ENCODE results near the gene NUCKS1. TPM values are rescaled to one million over a fixed set of nuclear protein-coding genes. Genes with fewer than 3 reads are reported as not detected.

The NUCKS1 gene
- total RNA-seq, 2 experiments from 2014 or later, result 236 to 237 TPM

DNA sequence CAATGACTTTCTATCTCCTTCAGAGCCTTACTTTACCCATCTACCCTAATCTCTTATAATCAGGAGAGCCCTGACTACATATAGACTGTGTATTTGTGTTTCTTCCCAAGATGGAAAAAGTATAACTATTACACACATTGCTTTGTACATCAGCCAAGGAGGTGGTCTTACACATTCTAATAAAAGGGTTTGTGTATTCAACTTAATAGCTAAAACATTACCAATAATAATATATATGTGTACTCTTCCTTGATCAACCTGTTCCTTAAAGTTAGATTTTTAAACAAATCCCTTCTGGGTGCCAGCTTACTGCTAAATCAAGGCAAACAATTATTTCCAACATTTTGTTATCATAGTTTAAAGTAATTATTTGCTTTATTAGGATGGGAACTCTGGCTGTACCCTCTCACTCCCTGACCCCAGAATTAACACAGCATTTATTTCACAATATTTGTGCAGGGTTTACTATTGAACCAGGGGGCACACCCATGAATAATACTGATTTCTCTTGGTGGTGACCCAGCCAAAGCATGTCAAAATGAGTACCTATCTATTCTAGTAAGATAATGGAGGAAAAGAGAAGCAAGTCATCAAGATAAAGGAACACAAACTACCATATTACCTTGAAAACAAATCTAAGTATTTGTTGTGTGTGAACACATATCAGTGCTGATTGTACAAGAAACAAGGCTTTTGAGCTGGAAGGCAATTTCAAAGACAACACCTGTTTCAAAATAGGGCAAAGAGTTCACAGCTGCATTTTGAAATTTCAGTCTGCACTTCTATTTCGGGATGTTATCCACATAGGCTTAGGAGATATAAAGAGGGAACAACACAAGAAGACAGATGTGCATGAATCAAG, 39.5 kb downstream of the NUCKS1 start:
- Mint-ChIP-seq H3K36me3 (ENCODE audit: low read depth) (peaks cover 39% of the 10 kb centered on the region), H3K27ac (no peak overlapping the region)
- POLR2A ChIA-PET, result interaction anchor here (1.7 to 1.8 kb wide), 2 partner anchors 14 to 39 kb away, joined by 6 to 7 read pairs; partner anchors contain the start of gene NUCKS1

GRCh38 chr1:205709640-205710039, 40.3 kb downstream of the NUCKS1 start:
- H3K27me3 Mint-ChIP-seq (ENCODE audit: low read depth), result no peaks in the 10 kb centered on the region
- no peak for DNase-seq
- H3K36me3 Mint-ChIP-seq (ENCODE audit: low read depth), result peaks cover 36% of the 10 kb centered on the region
- CTCF ChIA-PET, result interaction anchor here (0.6 to 9.6 kb wide), 25 partner anchors 8 to 268 kb away, joined by 3 to 231 read pairs (median 6); partner anchors contain the start of gene RAB29
- H3K27ac Mint-ChIP-seq, result no peak overlapping the region
- no peaks in the 10 kb centered on the region for H3K9me3 Mint-ChIP-seq (ENCODE audit: insufficient read depth)
- ATAC-seq, result no peak
- no peak overlapping the region for H3K4me3 Mint-ChIP-seq
- H3K4me1 Mint-ChIP-seq (ENCODE audit: low read depth), result peaks cover 21% of the 10 kb centered on the region
- POLR2A ChIA-PET, result interaction anchor here (0.6 to 0.9 kb wide), 2 partner anchors 9 to 453 kb away, joined by 3 read pairs; no protein-coding TSS in a partner anchor

More for the DNA sequence above, 39.5 kb downstream of the NUCKS1 start:
- ATAC-seq, result no peak
- no peak for DNase-seq
- Mint-ChIP-seq H3K9me3 (ENCODE audit: insufficient read depth) (no peaks in the 10 kb centered on the region), H3K27me3 (ENCODE audit: low read depth) (no peaks in the 10 kb centered on the region), H3K4me3 (no peak overlapping the region), H3K4me1 (ENCODE audit: low read depth) (peaks cover 13% of the 10 kb centered on the region)
- CTCF ChIA-PET, result interaction anchor here (0.5 to 9.6 kb wide), 37 partner anchors 9 to 585 kb away, joined by 3 to 231 read pairs (median 6); partner anchors contain the start of genes ELK4 and RAB29

DNA sequence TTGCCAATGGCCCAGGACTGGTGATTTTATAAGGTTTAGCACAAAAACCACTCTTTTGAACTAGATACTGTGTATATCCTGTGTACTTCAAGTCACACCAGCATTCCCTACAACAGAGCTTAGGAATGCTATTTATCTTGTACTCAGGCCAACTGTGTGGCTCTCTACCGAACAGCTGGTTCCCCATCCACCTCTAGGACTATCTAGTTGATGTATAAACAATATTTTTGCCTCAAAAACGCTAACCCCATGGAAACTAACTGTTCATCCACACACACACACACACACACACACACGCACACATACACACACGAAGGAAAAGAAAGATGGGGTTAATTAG, 41.0 kb downstream of the NUCKS1 start:
- Mint-ChIP-seq H3K36me3 (ENCODE audit: low read depth) (peaks cover 36% of the 10 kb centered on the region), H3K4me1 (ENCODE audit: low read depth) (peaks cover 21% of the 10 kb centered on the region), H3K4me3 (no peak overlapping the region), H3K27ac (no peak overlapping the region), H3K27me3 (ENCODE audit: low read depth) (no peaks in the 10 kb centered on the region), H3K9me3 (ENCODE audit: insufficient read depth) (no peaks in the 10 kb centered on the region)
- CTCF ChIA-PET, result interaction anchor here (0.6 to 9.6 kb wide), 16 partner anchors 11 to 224 kb away, joined by 3 to 231 read pairs (median 6); partner anchors contain the start of gene RAB29
- no peak for ATAC-seq
- POLR2A ChIA-PET, result interaction anchor here (0.6 to 0.9 kb wide), 4 partner anchors 8 to 453 kb away, joined by 3 to 4 read pairs (median 4); no protein-coding TSS in a partner anchor
- DNase-seq, result no peak

GRCh38 chr1:205706601-205707502, 43.1 kb downstream of the NUCKS1 start:
- CTCF ChIA-PET, result interaction anchor here (0.9 to 9.6 kb wide), 4 partner anchors 26 to 85 kb away, joined by 3 to 231 read pairs (median 4); no protein-coding TSS in a partner anchor
- H3K27me3 Mint-ChIP-seq (ENCODE audit: low read depth), result no peaks in the 10 kb centered on the region
- H3K27ac Mint-ChIP-seq, result peak overlapping the region; percentile 7
- DNase-seq (no peak), ATAC-seq (no peak)
- peaks cover 21% of the 10 kb centered on the region for H3K4me1 Mint-ChIP-seq (ENCODE audit: low read depth)
- H3K4me3 Mint-ChIP-seq, result no peak overlapping the region
- no peaks in the 10 kb centered on the region for H3K9me3 Mint-ChIP-seq (ENCODE audit: insufficient read depth)
- H3K36me3 Mint-ChIP-seq (ENCODE audit: low read depth), result peaks cover 35% of the 10 kb centered on the region
- POLR2A ChIA-PET, result interaction anchor here (1.6 kb wide), 1 partner anchor 67 kb away, joined by 3 read pairs; no protein-coding TSS in a partner anchor

- peaks cover 19% of the 10 kb centered on the region for H3K36me3 Mint-ChIP-seq (ENCODE audit: low read depth)
- no peak overlapping the region for H3K4me3 Mint-ChIP-seq
- no peak overlapping the region for H3K27ac Mint-ChIP-seq
- ATAC-seq (no peak), DNase-seq (no peak)
- H3K9me3 Mint-ChIP-seq (ENCODE audit: insufficient read depth), result no peaks in the 10 kb centered on the region
- peaks cover 15% of the 10 kb centered on the region for H3K4me1 Mint-ChIP-seq (ENCODE audit: low read depth)
- CTCF ChIA-PET, result interaction anchor here (0.8 to 5.6 kb wide), 3 partner anchors 8 to 272 kb away, joined by 3 to 37 read pairs (median 4); no protein-coding TSS in a partner anchor
- H3K27me3 Mint-ChIP-seq (ENCODE audit: low read depth), result no peaks in the 10 kb centered on the region
- POLR2A ChIA-PET, result interaction anchor here (0.6 kb wide), 1 partner anchor 10 kb away, joined by 4 read pairs; no protein-coding TSS in a partner anchor
Observed at GRCh38 chr1:205704903-205705302, 45.1 kb downstream of the NUCKS1 start.

GRCh38 chr1:205703072-205703471, 46.9 kb downstream of the NUCKS1 start:
- H3K27ac Mint-ChIP-seq, result no peak overlapping the region
- H3K4me1 Mint-ChIP-seq (ENCODE audit: low read depth), result peaks cover 15% of the 10 kb centered on the region
- DNase-seq (no peak), ATAC-seq (no peak)
- ChIA-PET CTCF (interaction anchor here (0.6 to 5.6 kb wide), 2 partner anchors 45 to 168 kb away, joined by 3 to 37 read pairs; no protein-coding TSS in a partner anchor), POLR2A (interaction anchor here (0.7 to 1.0 kb wide), 2 partner anchors 20 to 23 kb away, joined by 3 to 4 read pairs; partner anchors contain the start of gene SLC45A3)
- H3K36me3 Mint-ChIP-seq (ENCODE audit: low read depth), result peaks cover 13% of the 10 kb centered on the region
- no peaks in the 10 kb centered on the region for H3K9me3 Mint-ChIP-seq (ENCODE audit: insufficient read depth)
- H3K27me3 Mint-ChIP-seq (ENCODE audit: low read depth), result no peaks in the 10 kb centered on the region
- no peak overlapping the region for H3K4me3 Mint-ChIP-seq

GRCh38 chr1:205701891-205702290, 48.1 kb downstream of the NUCKS1 start:
- Mint-ChIP-seq H3K36me3 (ENCODE audit: low read depth) (peaks cover 11% of the 10 kb centered on the region), H3K4me3 (no peak overlapping the region), H3K27me3 (ENCODE audit: low read depth) (no peaks in the 10 kb centered on the region), H3K9me3 (ENCODE audit: insufficient read depth) (no peaks in the 10 kb centered on the region), H3K27ac (no peak overlapping the region), H3K4me1 (ENCODE audit: low read depth) (peaks cover 10% of the 10 kb centered on the region)
- DNase-seq, result no peak
- ATAC-seq, result no peak
- ChIA-PET POLR2A (no interaction called here), CTCF (interaction anchor here (2.8 to 5.6 kb wide), 2 partner anchors 9 to 43 kb away, joined by 22 to 37 read pairs; no protein-coding TSS in a partner anchor)

- POLR2A ChIA-PET, result no interaction called here
Observed at GRCh38 chr1:205701420-205701819, 48.6 kb downstream of the NUCKS1 start.

DNA sequence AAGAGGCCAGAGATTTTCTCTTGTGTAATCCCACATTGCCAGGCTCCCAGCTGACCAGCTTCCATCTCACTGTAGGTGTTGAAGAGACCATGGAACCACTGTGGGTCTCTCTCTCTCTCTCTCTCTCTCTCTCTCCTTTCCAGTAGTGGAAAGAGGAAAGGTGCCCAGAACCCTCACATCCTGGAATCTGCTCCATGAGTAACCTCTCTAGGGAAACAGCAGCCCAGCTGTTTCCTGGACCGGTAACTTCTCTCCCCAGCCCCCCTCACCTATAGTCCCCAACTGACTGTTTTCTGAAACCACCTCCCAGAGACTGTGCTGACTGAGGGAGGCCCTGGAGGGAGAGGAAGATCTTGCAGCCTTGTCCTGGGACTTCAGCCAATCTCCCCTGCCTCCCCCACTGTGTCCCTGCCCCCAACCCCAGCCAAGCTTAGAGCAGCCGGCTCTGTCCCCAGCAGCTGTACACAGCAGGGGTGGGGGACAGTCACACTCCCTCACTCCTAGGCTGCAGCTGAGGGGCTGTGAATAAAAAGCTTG, 49.0 kb downstream of the NUCKS1 start:
- Mint-ChIP-seq H3K4me1 (ENCODE audit: low read depth) (peaks cover 8% of the 10 kb centered on the region), H3K4me3 (no peak overlapping the region), H3K27me3 (ENCODE audit: low read depth) (no peaks in the 10 kb centered on the region), H3K27ac (no peak overlapping the region), H3K36me3 (ENCODE audit: low read depth) (peaks cover 6% of the 10 kb centered on the region), H3K9me3 (ENCODE audit: insufficient read depth) (no peaks in the 10 kb centered on the region)
- ChIA-PET POLR2A (interaction anchor here (0.6 kb wide), 1 partner anchor 8 kb away, joined by 3 read pairs; no protein-coding TSS in a partner anchor), CTCF (interaction anchor here (1.4 to 5.6 kb wide), 5 partner anchors 10 to 277 kb away, joined by 3 to 37 read pairs (median 4); no protein-coding TSS in a partner anchor)
- ATAC-seq, result no peak
- DNase-seq, result no peak

More at GRCh38 chr1:205701420-205701819, 48.6 kb downstream of the NUCKS1 start:
- Mint-ChIP-seq H3K36me3 (ENCODE audit: low read depth) (peaks cover 6% of the 10 kb centered on the region), H3K4me3 (no peak overlapping the region), H3K27ac (no peak overlapping the region), H3K4me1 (ENCODE audit: low read depth) (peaks cover 8% of the 10 kb centered on the region), H3K9me3 (ENCODE audit: insufficient read depth) (no peaks in the 10 kb centered on the region), H3K27me3 (ENCODE audit: low read depth) (no peaks in the 10 kb centered on the region)
- CTCF ChIA-PET, result interaction anchor here (1.4 to 5.6 kb wide), 4 partner anchors 9 to 109 kb away, joined by 3 to 37 read pairs (median 12); no protein-coding TSS in a partner anchor
- no peak for DNase-seq
- no peak for ATAC-seq

GRCh38 chr1:205699416-205699815, 50.6 kb downstream of the NUCKS1 start:
- no peaks in the 10 kb centered on the region for H3K4me1 Mint-ChIP-seq (ENCODE audit: low read depth)
- CTCF ChIA-PET, result interaction anchor here (1.4 to 5.6 kb wide), 4 partner anchors 11 to 278 kb away, joined by 4 to 37 read pairs (median 5); no protein-coding TSS in a partner anchor

More at GRCh38 chr1:205699416-205699815, 50.6 kb downstream of the NUCKS1 start:
- no peaks in the 10 kb centered on the region for H3K27me3 Mint-ChIP-seq (ENCODE audit: low read depth)
- no peak for ATAC-seq
- no peak overlapping the region for H3K27ac Mint-ChIP-seq
- DNase-seq, result no peak
- no peak overlapping the region for H3K4me3 Mint-ChIP-seq
- peaks cover 2% of the 10 kb centered on the region for H3K36me3 Mint-ChIP-seq (ENCODE audit: low read depth)
- no peaks in the 10 kb centered on the region for H3K9me3 Mint-ChIP-seq (ENCODE audit: insufficient read depth)
- POLR2A ChIA-PET, result no interaction called here
